ENCODE data around the gene PIK3CD.

DNA sequence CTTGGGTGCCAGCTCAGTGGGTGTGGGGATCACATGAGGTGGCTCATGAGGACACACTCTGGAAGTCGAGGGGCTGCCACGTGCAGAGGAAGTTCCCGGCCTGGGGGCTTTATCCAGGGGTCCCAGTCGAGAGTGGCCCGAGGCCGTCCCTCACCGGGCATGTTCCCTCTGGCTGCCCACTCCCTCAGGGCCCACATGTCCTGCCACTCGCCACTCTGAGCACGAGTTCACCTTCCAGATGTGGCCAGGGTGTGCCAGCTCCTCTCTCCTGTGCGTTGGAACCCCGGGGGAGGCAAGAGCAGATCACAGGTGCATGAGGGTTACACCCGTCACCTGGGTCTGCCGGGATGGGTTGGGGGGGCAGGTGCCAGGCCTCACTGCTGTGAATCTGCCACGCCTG lies 48.2 kb upstream of the PIK3CD start:
- TF ChIP-seq NFYB (CRISPR knock-in tag; conservative IDR thresholded peaks at IDR 0.05; ENCODE audit: low read depth) (no peak), TEAD4 (CRISPR knock-in tag; IDR thresholded peaks at IDR 0.05) (no peak), FOXP1 (CRISPR knock-in tag; IDR thresholded peaks at IDR 0.05; ENCODE audit: borderline replicate concordance) (no peak), CBFB (CRISPR knock-in tag; IDR thresholded peaks at IDR 0.05; ENCODE audit: low read depth) (no peak), TCF7 (CRISPR knock-in tag; IDR thresholded peaks at IDR 0.05; ENCODE audit: low read depth) (no peak)
- TF ChIP-seq, protein P1, sequence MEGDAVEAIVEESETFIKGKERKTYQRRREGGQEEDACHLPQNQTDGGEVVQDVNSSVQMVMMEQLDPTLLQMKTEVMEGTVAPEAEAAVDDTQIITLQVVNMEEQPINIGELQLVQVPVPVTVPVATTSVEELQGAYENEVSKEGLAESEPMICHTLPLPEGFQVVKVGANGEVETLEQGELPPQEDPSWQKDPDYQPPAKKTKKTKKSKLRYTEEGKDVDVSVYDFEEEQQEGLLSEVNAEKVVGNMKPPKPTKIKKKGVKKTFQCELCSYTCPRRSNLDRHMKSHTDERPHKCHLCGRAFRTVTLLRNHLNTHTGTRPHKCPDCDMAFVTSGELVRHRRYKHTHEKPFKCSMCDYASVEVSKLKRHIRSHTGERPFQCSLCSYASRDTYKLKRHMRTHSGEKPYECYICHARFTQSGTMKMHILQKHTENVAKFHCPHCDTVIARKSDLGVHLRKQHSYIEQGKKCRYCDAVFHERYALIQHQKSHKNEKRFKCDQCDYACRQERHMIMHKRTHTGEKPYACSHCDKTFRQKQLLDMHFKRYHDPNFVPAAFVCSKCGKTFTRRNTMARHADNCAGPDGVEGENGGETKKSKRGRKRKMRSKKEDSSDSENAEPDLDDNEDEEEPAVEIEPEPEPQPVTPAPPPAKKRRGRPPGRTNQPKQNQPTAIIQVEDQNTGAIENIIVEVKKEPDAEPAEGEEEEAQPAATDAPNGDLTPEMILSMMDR (IDR thresholded peaks at IDR 0.05): no peak
- TF ChIP-seq, protein P2, sequence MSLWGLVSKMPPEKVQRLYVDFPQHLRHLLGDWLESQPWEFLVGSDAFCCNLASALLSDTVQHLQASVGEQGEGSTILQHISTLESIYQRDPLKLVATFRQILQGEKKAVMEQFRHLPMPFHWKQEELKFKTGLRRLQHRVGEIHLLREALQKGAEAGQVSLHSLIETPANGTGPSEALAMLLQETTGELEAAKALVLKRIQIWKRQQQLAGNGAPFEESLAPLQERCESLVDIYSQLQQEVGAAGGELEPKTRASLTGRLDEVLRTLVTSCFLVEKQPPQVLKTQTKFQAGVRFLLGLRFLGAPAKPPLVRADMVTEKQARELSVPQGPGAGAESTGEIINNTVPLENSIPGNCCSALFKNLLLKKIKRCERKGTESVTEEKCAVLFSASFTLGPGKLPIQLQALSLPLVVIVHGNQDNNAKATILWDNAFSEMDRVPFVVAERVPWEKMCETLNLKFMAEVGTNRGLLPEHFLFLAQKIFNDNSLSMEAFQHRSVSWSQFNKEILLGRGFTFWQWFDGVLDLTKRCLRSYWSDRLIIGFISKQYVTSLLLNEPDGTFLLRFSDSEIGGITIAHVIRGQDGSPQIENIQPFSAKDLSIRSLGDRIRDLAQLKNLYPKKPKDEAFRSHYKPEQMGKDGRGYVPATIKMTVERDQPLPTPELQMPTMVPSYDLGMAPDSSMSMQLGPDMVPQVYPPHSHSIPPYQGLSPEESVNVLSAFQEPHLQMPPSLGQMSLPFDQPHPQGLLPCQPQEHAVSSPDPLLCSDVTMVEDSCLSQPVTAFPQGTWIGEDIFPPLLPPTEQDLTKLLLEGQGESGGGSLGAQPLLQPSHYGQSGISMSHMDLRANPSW (CRISPR knock-in tag; conservative IDR thresholded peaks at IDR 0.05; ENCODE audit: low read depth): no peak
- TF ChIP-seq, protein P3, sequence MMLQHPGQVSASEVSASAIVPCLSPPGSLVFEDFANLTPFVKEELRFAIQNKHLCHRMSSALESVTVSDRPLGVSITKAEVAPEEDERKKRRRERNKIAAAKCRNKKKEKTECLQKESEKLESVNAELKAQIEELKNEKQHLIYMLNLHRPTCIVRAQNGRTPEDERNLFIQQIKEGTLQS (CRISPR knock-in tag; conservative IDR thresholded peaks at IDR 0.05): no peak
- TF ChIP-seq, protein P4, sequence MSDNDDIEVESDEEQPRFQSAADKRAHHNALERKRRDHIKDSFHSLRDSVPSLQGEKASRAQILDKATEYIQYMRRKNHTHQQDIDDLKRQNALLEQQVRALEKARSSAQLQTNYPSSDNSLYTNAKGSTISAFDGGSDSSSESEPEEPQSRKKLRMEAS (CRISPR knock-in tag; IDR thresholded peaks at IDR 0.05): no peak
